PC-9 (cell line): Measurements from ENCODE around the gene FBXW12.

ENCODE experiments used
- EZH2 ChIP-seq: fragments of 200-600 bp; sonication (generic); IDR thresholded peaks from 2 replicates; pipeline ENCODE4 v1.8.0; 2017; ENCODE audit warnings: antibody characterized with exemption, low read depth
- TF ChIP-seq, protein P1 (sequence below): fragments of 200-600 bp; sonication (generic); conservative IDR thresholded peaks from 2 replicates; pipeline ENCODE4 v1.6.1; 2017; ENCODE audit warnings: mixed run types, antibody characterized with exemption, mild to moderate bottlenecking, moderate library complexity

DNA sequence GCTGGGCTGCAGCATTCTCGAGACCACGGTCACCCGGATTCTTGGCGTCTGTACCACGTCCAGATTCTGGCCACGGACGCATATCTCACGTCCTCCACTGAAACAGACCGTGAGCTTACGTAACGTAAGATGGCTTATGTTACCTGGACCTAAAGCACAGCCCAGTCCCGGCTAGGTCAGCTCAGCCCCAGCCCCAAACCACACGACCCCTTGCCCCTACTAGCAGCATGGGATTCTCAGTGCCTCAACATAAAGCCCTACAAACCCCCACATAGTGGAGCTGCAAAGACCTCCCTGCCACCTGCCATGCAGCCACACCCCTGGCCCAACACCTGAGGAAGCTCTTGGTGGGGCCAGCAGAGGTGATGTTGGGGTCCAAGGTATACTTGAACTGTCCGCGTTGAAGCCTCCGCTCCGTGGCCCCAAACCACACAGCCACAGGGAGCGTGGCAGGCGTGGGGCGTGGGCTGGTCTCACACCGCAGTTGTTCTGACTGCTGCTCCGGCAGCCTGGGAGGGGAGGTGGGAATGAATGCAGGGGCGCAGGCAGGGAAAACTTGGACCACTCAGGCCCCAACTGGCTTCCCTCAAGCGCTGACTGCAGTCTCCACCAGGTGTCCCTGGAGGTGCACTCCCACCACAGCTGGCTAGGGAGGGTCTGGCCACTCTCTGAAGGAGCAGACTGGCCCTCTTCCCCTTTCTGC lies 43.4 kb downstream of the FBXW12 start:
- no peak for TF ChIP-seq EZH2
- TF ChIP-seq, protein P1, sequence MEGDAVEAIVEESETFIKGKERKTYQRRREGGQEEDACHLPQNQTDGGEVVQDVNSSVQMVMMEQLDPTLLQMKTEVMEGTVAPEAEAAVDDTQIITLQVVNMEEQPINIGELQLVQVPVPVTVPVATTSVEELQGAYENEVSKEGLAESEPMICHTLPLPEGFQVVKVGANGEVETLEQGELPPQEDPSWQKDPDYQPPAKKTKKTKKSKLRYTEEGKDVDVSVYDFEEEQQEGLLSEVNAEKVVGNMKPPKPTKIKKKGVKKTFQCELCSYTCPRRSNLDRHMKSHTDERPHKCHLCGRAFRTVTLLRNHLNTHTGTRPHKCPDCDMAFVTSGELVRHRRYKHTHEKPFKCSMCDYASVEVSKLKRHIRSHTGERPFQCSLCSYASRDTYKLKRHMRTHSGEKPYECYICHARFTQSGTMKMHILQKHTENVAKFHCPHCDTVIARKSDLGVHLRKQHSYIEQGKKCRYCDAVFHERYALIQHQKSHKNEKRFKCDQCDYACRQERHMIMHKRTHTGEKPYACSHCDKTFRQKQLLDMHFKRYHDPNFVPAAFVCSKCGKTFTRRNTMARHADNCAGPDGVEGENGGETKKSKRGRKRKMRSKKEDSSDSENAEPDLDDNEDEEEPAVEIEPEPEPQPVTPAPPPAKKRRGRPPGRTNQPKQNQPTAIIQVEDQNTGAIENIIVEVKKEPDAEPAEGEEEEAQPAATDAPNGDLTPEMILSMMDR, result no peak
